Astrocyte of the cerebellum (primary cell): ENCODE measurements around the gene WDR6.

ENCODE experiments used
- DNase-seq: peaks from one replicate; pipeline ENCODE4 v3.0.0-alpha.2; 2011; ENCODE audit warnings: low read depth
- H3K4me3 ChIP-seq: 2 replicates; pipeline ENCODE4 v1.5.1; 2011; ENCODE audit warnings: mild to moderate bottlenecking, low read depth, low read length, moderate library complexity
- in situ Hi-C: cut with HindIII; loops from 2 replicates; pipeline ENCODE4 v1.10.0; 2017; ENCODE audit warnings: low sequenced_read_pairs
- TF ChIP-seq, protein P1 (sequence below): IDR thresholded peaks from 2 replicates; pipeline ENCODE4 v1.5.1; 2012; ENCODE audit warnings: low read length, low read depth, moderate library complexity, mild to moderate bottlenecking; ENCODE audit errors: missing control alignments

Gene WDR6, protein sequence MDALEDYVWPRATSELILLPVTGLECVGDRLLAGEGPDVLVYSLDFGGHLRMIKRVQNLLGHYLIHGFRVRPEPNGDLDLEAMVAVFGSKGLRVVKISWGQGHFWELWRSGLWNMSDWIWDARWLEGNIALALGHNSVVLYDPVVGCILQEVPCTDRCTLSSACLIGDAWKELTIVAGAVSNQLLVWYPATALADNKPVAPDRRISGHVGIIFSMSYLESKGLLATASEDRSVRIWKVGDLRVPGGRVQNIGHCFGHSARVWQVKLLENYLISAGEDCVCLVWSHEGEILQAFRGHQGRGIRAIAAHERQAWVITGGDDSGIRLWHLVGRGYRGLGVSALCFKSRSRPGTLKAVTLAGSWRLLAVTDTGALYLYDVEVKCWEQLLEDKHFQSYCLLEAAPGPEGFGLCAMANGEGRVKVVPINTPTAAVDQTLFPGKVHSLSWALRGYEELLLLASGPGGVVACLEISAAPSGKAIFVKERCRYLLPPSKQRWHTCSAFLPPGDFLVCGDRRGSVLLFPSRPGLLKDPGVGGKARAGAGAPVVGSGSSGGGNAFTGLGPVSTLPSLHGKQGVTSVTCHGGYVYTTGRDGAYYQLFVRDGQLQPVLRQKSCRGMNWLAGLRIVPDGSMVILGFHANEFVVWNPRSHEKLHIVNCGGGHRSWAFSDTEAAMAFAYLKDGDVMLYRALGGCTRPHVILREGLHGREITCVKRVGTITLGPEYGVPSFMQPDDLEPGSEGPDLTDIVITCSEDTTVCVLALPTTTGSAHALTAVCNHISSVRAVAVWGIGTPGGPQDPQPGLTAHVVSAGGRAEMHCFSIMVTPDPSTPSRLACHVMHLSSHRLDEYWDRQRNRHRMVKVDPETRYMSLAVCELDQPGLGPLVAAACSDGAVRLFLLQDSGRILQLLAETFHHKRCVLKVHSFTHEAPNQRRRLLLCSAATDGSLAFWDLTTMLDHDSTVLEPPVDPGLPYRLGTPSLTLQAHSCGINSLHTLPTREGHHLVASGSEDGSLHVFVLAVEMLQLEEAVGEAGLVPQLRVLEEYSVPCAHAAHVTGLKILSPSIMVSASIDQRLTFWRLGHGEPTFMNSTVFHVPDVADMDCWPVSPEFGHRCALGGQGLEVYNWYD

DNA sequence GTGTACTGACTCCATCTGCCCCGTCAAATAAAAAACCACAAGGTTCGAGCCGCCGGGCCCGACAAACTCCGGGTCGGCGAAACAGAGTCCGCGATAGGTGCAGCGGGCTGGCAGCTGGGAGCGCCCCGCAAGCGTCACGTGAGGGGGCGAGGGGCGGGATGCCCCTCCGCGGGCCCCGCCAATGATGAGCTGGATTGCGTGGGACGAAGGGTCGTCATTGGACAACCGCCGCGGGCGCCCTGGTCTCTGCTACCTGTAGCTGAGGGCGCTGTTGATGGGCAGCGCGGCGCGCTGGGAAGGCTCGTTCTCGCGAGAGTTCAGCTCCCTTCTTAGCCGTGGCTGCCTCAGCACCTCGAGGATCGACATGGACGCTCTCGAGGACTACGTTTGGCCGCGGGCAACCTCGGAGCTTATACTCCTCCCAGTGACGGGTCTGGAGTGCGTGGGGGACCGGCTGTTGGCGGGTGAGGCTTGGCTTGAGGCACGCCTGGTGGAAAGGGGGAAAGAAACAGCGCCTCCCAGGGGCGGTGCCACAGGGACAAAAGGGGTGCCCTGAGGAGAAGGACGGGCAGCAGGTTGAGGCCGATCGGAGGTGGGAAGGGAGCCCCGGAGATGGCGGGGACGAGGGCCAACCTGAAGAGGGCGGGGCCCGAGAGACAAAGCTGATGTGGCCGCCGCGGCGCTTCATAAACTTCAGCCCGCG lies at the start of gene WDR6:
TSS of gene WDR6 (plus strand) at position 324 of the 703 bp plus-strand sequence. CDS start at position 365, 41 bp downstream.
- TF ChIP-seq, protein P1, sequence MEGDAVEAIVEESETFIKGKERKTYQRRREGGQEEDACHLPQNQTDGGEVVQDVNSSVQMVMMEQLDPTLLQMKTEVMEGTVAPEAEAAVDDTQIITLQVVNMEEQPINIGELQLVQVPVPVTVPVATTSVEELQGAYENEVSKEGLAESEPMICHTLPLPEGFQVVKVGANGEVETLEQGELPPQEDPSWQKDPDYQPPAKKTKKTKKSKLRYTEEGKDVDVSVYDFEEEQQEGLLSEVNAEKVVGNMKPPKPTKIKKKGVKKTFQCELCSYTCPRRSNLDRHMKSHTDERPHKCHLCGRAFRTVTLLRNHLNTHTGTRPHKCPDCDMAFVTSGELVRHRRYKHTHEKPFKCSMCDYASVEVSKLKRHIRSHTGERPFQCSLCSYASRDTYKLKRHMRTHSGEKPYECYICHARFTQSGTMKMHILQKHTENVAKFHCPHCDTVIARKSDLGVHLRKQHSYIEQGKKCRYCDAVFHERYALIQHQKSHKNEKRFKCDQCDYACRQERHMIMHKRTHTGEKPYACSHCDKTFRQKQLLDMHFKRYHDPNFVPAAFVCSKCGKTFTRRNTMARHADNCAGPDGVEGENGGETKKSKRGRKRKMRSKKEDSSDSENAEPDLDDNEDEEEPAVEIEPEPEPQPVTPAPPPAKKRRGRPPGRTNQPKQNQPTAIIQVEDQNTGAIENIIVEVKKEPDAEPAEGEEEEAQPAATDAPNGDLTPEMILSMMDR = peak; percentile 37
- peak within 1 kb of the TSS; percentile 84 for H3K4me3 ChIP-seq
- in situ Hi-C loops = no loop called here
- DNase-seq = peak; percentile 93

DNA sequence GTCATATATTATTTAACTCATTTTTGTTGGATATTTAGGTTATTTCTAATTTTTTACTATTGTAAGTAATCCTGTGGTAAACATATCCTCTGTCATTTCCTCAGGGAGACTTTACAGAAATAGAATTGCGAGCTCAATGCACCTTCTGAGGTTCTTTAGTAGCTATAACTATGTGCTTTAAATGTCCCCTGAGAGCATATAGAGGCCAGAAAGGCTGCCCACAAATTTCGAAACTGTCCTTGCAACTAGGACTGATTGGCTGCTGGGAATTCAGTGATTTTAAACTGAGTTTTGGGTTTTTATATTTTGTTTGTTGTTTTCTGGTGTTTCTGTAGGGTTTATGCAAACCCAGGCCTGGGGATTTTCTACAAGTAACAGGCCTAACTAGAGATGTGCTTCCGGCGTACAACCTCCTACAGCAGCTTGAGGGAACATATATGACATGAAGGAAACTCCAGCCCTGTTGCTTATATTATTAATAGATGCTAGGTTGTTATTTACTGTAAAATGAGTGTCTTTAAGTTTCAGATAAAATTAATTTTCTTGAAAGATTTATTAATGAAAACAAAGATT lies 46.3 kb upstream of the WDR6 start:
- TF ChIP-seq, protein P1 = no peak
- H3K4me3 ChIP-seq = no peak overlapping the region
- in situ Hi-C loops = no loop called here
- no peak for DNase-seq

DNA sequence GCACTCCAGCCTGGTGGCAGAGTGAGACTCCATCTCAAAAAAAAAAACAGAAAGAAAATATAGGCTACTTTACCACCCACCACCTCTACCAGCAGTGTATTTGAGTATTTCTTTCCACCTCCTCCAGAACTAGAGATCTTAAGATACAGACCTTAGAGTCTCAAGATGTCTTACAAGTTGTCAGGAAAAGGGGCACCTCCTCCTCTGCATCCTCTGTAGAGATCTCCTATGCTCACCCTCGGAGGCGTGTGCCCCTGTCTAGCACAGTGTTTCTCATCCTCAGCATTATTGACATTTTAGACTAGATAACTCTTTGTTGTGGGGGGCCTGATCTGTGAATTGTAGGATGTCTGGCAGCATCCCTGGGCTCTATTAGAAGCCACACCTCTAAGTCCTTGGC lies 44.9 kb upstream of the WDR6 start:
- no peak overlapping the region for H3K4me3 ChIP-seq
- DNase-seq = no peak
- in situ Hi-C loops = no loop called here
- TF ChIP-seq, protein P1 = no peak

DNA sequence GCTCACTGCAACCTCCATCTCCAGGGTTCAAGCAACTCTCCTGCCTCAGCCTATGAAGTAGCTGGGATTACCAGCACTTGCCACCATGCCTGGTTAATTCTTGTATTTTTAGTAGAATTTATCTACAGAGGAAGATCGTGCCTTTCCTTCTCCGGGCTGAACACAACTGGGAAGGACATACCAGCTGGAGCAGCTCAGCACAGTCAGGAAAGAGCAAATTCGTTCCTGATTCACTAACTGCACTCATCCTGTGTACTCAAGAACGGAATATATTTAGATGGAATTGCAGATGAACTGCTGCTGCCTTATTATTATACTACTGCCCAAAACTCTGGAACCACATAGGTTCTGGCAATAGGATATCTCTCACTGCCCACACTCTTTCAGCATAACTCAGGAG lies 44.3 kb upstream of the WDR6 start:
- H3K4me3 ChIP-seq = no peak overlapping the region
- DNase-seq = no peak
- in situ Hi-C loops = no loop called here
- TF ChIP-seq, protein P1 = no peak

DNA sequence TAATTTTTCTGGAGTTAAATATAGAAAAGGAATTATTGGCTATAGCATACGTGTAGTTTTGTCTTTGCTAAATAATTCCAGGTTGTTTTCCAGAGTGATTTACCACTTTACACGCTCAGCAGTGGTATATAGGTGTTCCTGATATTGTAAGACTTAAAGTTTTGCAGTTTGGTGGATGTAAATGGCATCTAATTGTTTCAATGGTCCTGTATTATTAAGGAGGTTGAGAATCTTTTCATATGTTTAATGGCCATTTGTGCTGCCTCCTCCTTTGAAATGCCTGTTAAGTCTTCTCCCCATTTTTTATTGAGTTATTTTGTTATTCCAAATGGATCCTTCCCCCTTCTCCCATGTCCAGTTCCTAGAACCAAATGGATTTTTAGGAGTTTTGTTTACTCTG lies 43.6 kb upstream of the WDR6 start:
- TF ChIP-seq, protein P1 = no peak

More for the DNA sequence above, 43.6 kb upstream of the WDR6 start:
- no peak for DNase-seq
- in situ Hi-C loops = no loop called here
- no peak overlapping the region for H3K4me3 ChIP-seq
